DOHH2 (cell line): ENCODE measurements around the gene PDE4D.

Experiments used
- CTCF ChIP-seq: fragments of 200-600 bp; sonication (generic); IDR thresholded peaks from one replicate; pipeline ENCODE4 v1.5.1; 2014; ENCODE audit warnings: antibody characterized with exemption, mild to moderate bottlenecking, low read depth, low read length; ENCODE audit not compliant: poor library complexity, severe bottlenecking
- EZH2phosphoT487 ChIP-seq: fragments of 200-600 bp; sonication (generic); IDR thresholded peaks from 2 replicates; pipeline ENCODE4 v1.6.1; 2017; ENCODE audit warnings: borderline replicate concordance, mild to moderate bottlenecking, antibody characterized with exemption, low read length, moderate library complexity, mixed read lengths

GRCh38 chr5:59412428-59412827 is 481.1 kb downstream of the PDE4D start:
- no peak for TF ChIP-seq CTCF
- TF ChIP-seq EZH2phosphoT487, result no peak
